Testis (tissue), 2 donors: Measurements from ENCODE around the gene PRKN.

Experiments
- POLR2A ChIP-seq: fragments of 450-650 bp; IDR thresholded peaks from one replicate; pipeline ENCODE4 v1.6.1; 2017; ENCODE audit warnings: antibody characterized with exemption, mild to moderate bottlenecking, moderate library complexity
- TF ChIP-seq, protein P1 (sequence below), 3 experiments: fragments of 450-650 bp in 2 of 3; fragments of 200-600 bp in 1 of 3; sonication (generic) in 1 of 3; IDR thresholded peaks; one replicate each; pipeline ENCODE4 v1.5.1; 2016 to 2019; ENCODE audit warnings: antibody characterized with exemption in 3 of 3, mild to moderate bottlenecking in 2 of 3, moderate library complexity in 1 of 3

DNA sequence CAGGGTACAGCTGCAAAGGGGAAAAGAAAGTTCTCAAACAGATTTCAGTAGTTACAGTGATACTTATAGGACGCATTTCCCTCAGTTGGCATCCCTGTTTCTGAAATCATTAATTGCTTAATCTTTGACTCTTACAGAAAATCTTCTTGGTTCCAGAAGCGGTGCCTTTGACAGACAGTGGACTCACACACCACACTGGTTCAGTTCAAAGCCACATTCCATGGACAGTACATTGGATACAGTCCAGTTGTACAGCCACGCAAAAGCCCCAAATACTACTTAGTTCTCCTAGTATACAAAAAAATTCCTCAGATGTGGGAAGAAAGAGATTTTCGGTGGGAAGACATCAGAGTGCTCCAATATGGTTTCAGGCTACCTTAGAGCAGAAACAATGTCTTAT, 460.4 kb downstream of the PRKN start:
- TF ChIP-seq, protein P1, sequence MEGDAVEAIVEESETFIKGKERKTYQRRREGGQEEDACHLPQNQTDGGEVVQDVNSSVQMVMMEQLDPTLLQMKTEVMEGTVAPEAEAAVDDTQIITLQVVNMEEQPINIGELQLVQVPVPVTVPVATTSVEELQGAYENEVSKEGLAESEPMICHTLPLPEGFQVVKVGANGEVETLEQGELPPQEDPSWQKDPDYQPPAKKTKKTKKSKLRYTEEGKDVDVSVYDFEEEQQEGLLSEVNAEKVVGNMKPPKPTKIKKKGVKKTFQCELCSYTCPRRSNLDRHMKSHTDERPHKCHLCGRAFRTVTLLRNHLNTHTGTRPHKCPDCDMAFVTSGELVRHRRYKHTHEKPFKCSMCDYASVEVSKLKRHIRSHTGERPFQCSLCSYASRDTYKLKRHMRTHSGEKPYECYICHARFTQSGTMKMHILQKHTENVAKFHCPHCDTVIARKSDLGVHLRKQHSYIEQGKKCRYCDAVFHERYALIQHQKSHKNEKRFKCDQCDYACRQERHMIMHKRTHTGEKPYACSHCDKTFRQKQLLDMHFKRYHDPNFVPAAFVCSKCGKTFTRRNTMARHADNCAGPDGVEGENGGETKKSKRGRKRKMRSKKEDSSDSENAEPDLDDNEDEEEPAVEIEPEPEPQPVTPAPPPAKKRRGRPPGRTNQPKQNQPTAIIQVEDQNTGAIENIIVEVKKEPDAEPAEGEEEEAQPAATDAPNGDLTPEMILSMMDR (IDR thresholded peaks at IDR 0.05), result no peak
- TF ChIP-seq POLR2A, result no peak
